Fibroblast of the aortic adventitia (primary cell): ENCODE results near the gene INPPL1. TPM values are rescaled to one million over a fixed set of nuclear protein-coding genes. Genes with fewer than 3 reads are reported as not detected.

Experiments
- DNase-seq: peaks from one replicate; pipeline ENCODE4 v3.0.0-alpha.2; 2010; ENCODE audit warnings: low read depth
- H3K4me3 ChIP-seq: 2 replicates; pipeline ENCODE4 v1.5.1; 2011; ENCODE audit warnings: low read depth, mild to moderate bottlenecking, control low read depth, low read length, moderate library complexity
- total RNA-seq: library from RNA; depleted of rRNA; stranded (reverse); fragments of >200 nt; gene quantifications from 2 replicates; pipeline ENCODE4 v1.2.3, GENCODE V29; 2012; ENCODE audit warnings: low replicate concordance
- TF ChIP-seq, protein P1 (sequence below): IDR thresholded peaks from 2 replicates; pipeline ENCODE4 v1.5.1; 2011; ENCODE audit warnings: mild to moderate bottlenecking, low read length, control low read depth, inconsistent platforms; ENCODE audit not compliant: insufficient read depth

Gene INPPL1
- total RNA-seq, 1 donor, result 54.6 TPM

DNA sequence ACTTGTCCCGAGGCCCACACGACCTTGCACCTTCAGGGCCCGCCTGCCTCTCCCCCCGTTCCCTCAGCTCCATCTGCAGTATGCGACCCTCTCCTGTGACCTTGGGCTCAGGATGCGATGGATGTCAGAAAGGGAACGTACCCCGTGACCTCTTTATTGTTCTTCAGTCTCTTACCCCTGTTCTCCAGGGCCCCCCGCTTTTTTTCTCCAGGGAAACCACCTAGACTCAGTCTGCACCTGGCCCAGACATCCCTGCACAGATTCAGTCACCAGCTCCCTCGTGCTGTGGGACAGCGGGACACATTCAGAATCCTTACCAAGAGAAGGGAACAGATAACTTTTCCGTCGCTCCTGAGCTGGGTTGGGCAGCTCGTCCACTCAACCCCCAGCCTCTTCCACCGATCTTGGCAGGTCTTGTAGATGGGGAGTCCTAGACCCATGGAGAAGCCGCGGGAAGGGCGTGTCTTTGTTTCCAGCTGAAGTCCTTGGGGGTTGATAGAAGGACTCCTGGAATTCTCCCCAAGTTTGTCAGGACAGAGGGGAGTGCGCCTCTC is 20.8 kb downstream of the INPPL1 start:
- DNase-seq, result no peak
- TF ChIP-seq, protein P1, sequence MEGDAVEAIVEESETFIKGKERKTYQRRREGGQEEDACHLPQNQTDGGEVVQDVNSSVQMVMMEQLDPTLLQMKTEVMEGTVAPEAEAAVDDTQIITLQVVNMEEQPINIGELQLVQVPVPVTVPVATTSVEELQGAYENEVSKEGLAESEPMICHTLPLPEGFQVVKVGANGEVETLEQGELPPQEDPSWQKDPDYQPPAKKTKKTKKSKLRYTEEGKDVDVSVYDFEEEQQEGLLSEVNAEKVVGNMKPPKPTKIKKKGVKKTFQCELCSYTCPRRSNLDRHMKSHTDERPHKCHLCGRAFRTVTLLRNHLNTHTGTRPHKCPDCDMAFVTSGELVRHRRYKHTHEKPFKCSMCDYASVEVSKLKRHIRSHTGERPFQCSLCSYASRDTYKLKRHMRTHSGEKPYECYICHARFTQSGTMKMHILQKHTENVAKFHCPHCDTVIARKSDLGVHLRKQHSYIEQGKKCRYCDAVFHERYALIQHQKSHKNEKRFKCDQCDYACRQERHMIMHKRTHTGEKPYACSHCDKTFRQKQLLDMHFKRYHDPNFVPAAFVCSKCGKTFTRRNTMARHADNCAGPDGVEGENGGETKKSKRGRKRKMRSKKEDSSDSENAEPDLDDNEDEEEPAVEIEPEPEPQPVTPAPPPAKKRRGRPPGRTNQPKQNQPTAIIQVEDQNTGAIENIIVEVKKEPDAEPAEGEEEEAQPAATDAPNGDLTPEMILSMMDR, result no peak
- H3K4me3 ChIP-seq, result no peak overlapping the region

DNA sequence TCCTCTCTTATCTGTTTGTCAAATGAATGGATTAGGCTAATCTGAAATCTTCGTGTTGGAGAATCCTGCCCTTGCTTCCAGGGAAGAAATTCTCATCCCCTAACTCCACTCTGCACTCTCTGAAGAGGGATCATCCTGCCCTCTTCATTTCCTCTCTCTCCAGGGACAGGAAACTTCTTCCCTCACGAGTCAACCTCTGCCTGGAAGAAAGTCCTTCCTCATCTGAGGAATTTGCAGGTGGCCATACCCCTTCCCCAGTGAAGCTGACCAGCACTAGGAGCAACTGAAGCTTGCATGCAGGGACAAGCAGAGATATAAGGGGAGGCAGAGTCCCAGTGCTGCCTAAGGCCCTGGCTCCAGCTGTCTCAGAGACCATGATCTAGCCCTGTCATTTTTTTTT is 23.0 kb downstream of the INPPL1 start:
- no peak overlapping the region for H3K4me3 ChIP-seq
- no peak for DNase-seq

GRCh38 chr11:72249961-72250360 is 25.4 kb downstream of the INPPL1 start:
- no peak for DNase-seq
- H3K4me3 ChIP-seq, result no peak overlapping the region
- TF ChIP-seq, protein P1, result no peak

More for the DNA sequence above, 23.0 kb downstream of the INPPL1 start:
- TF ChIP-seq, protein P1, result no peak

GRCh38 chr11:72250661-72251464 is 26.3 kb downstream of the INPPL1 start:
- H3K4me3 ChIP-seq, result no peak overlapping the region
- TF ChIP-seq, protein P1, result no peak

DNA sequence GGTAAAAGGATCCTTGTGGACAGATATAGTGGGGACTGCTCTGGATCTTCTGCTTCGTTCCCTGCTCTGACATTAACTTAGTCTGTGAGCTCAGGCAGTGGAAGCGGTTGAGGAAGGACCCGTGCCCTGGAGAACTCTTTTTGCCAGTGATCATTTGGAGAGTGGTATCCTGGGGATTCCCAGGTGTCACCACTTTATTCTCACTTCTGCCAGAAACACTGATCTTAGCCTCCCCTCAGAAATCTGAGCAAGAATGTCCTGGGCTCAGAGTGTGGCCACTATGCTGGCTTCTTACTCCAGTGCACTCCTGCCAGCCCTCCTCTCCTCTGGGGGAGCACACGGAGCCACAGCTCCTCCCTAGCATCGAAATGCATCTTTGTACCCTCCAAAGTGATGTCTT is 27.0 kb downstream of the INPPL1 start:
- DNase-seq, result no peak
- TF ChIP-seq, protein P1, result no peak
- H3K4me3 ChIP-seq, result no peak overlapping the region

More at GRCh38 chr11:72250661-72251464, 26.3 kb downstream of the INPPL1 start:
- DNase-seq, result no peak

- TF ChIP-seq, protein P1, result no peak
- no peak overlapping the region for H3K4me3 ChIP-seq
- DNase-seq, result no peak
Observed at GRCh38 chr11:72253392-72253791, 28.8 kb downstream of the INPPL1 start.
